IMR-90 (cell line): ENCODE data around the gene ANKRD44. TPM values are rescaled to one million over a fixed set of nuclear protein-coding genes. Genes with fewer than 3 reads are reported as not detected.

ENCODE experiments used
- ATAC-seq: fragments of 200-7000 bp; cut with Tn5 transposase; 2 replicates; pipeline ENCODE4 v1.9.1; 2020; ENCODE audit warnings: low read depth, mild to moderate bottlenecking, moderate library complexity
- BruUV-seq: library from RNA; stranded (reverse); fragments of 400-500 nt; replicated peaks from 2 replicates; lab custom pipeline; 2021; lab: Mats Ljungman, UMichigan
- CTCF ChIA-PET: fragments of 300-600 bp; formaldehyde crosslinking; extraction: SDS; loops from one replicate; lab custom pipeline; 2021; ENCODE audit warnings: antibody characterized with exemption; lab: Yijun Ruan, JAX
- POLR2A ChIA-PET: fragments of 300-600 bp; sonication (Branson Sonifier 250); formaldehyde crosslinking; loops from one replicate; lab custom pipeline; 2022; ENCODE audit warnings: antibody characterized with exemption; ENCODE audit not compliant: unreplicated experiment; lab: Charles Lee
- DNase-seq: peaks from one replicate; pipeline ENCODE4 v3.0.0; 2013
- H2AFZ ChIP-seq: replicated peaks from 2 replicates; pipeline ENCODE3; 2013; ENCODE audit warnings: low read length, mild to moderate bottlenecking; ENCODE audit not compliant: poor library complexity
- H2AK5ac ChIP-seq: 2 replicates; pipeline ENCODE4 v1.6.1; 2013; ENCODE audit warnings: low read depth, low read length, inconsistent platforms
- H2AK9ac ChIP-seq: replicated peaks from 2 replicates; pipeline ENCODE3; 2013; ENCODE audit warnings: mild to moderate bottlenecking, low read depth, low read length, moderate library complexity; ENCODE audit not compliant: poor library complexity
- H2BK120ac ChIP-seq: 2 replicates; pipeline ENCODE4 v1.6.1; 2013; ENCODE audit warnings: low read depth, low read length, inconsistent platforms
- H2BK15ac ChIP-seq: 3 replicates; pipeline ENCODE4 v1.6.1; 2013; ENCODE audit warnings: low read depth, low read length, inconsistent platforms
- H2BK20ac ChIP-seq: 2 replicates; pipeline ENCODE4 v1.6.1; 2013; ENCODE audit warnings: low read depth, mild to moderate bottlenecking, inconsistent platforms, low read length, moderate library complexity
- H2BK5ac ChIP-seq: 2 replicates; pipeline ENCODE4 v1.6.1; 2013; ENCODE audit warnings: mild to moderate bottlenecking, low read depth, low read length, inconsistent platforms; ENCODE audit not compliant: poor library complexity, severe bottlenecking
- H3K14ac ChIP-seq: replicated peaks from 2 replicates; pipeline ENCODE4 v1.6.1; 2013; ENCODE audit warnings: low read depth, low read length, inconsistent platforms
- H3K18ac ChIP-seq: 2 replicates; pipeline ENCODE4 v1.6.1; 2013; ENCODE audit warnings: low read depth, low read length, control low read depth
- H3K23ac ChIP-seq: 2 replicates; pipeline ENCODE4 v1.6.1; 2013; ENCODE audit warnings: low read depth, low read length, inconsistent platforms
- H3K27ac ChIP-seq: 2 replicates; pipeline ENCODE4 v1.5.1; 2013; ENCODE audit warnings: mild to moderate bottlenecking, control low read depth, low read length; ENCODE audit not compliant: insufficient read depth
- H3K27me3 ChIP-seq: 2 replicates; pipeline ENCODE4 v1.6.1; 2013; ENCODE audit warnings: low read length; ENCODE audit not compliant: control insufficient read depth, insufficient read depth
- H3K36me3 ChIP-seq: 2 replicates; pipeline ENCODE4 v1.6.1; 2013; ENCODE audit warnings: low read length, mixed read lengths; ENCODE audit not compliant: control insufficient read depth, insufficient read depth
- H3K4ac ChIP-seq: 2 replicates; pipeline ENCODE4 v1.6.1; 2013; ENCODE audit warnings: low read depth, low read length, inconsistent platforms
- H3K4me1 ChIP-seq: 2 replicates; pipeline ENCODE4 v1.6.1; 2013; ENCODE audit warnings: low read length, mixed read lengths; ENCODE audit not compliant: control insufficient read depth, insufficient read depth
- H3K4me2 ChIP-seq: 2 replicates; pipeline ENCODE4 v1.6.1; 2013; ENCODE audit warnings: low read depth, mild to moderate bottlenecking, control low read depth, low read length, moderate library complexity
- H3K4me3 ChIP-seq: 2 replicates; pipeline ENCODE4 v1.5.1; 2013; ENCODE audit warnings: low read depth, mild to moderate bottlenecking, control low read depth, low read length, moderate library complexity; ENCODE audit not compliant: insufficient read depth
- H3K56ac ChIP-seq: 2 replicates; pipeline ENCODE4 v1.6.1; 2013; ENCODE audit warnings: low read length, inconsistent platforms; ENCODE audit not compliant: insufficient read depth; ENCODE audit errors: extremely low read depth
- H3K79me1 ChIP-seq, 2 experiments: 2 replicates each; pipeline ENCODE4 v1.6.1; 2013; ENCODE audit warnings: low read length in 2 of 2, inconsistent platforms in 1 of 2, low read depth in 1 of 2
- H3K9ac ChIP-seq: 2 replicates; pipeline ENCODE4 v1.6.1; 2013; ENCODE audit warnings: low read depth, low read length, control low read depth
- H3K9me1 ChIP-seq: 2 replicates; pipeline ENCODE4 v1.6.1; 2013; ENCODE audit warnings: low read length, inconsistent platforms; ENCODE audit not compliant: insufficient read depth
- H3K9me3 ChIP-seq: 2 replicates; pipeline ENCODE4 v1.6.1; 2013; ENCODE audit warnings: low read length; ENCODE audit not compliant: control insufficient read depth, insufficient read depth
- H4K20me1 ChIP-seq: 2 replicates; pipeline ENCODE4 v1.6.1; 2013; ENCODE audit warnings: low read length, inconsistent platforms; ENCODE audit not compliant: insufficient read depth
- H4K5ac ChIP-seq: 2 replicates; pipeline ENCODE4 v1.6.1; 2013; ENCODE audit warnings: mild to moderate bottlenecking, low read depth, low read length, control low read depth
- H4K8ac ChIP-seq, 2 experiments: 2 replicates each; pipeline ENCODE4 v1.6.1; 2013; ENCODE audit warnings: low read depth in 2 of 2, low read length in 2 of 2, control low read depth in 1 of 2, inconsistent platforms in 1 of 2
- H4K91ac ChIP-seq: 2 replicates; pipeline ENCODE4 v1.6.1; 2013; ENCODE audit warnings: low read depth, low read length, inconsistent platforms; ENCODE audit not compliant: insufficient read depth
- BHLHE40 ChIP-seq: fragments of 150-350 bp; IDR thresholded peaks from 2 replicates; pipeline ENCODE4 v1.6.1; 2016; ENCODE audit warnings: mild to moderate bottlenecking, low read depth, low read length
- CEBPB ChIP-seq: IDR thresholded peaks from 2 replicates; pipeline ENCODE4 v1.6.1; 2012; ENCODE audit warnings: low read depth, low read length, improper control_type of control experiment
- CHD1 ChIP-seq: IDR thresholded peaks from 2 replicates; pipeline ENCODE4 v1.6.1; 2012; ENCODE audit warnings: low read depth, low read length, improper control_type of control experiment
- CTCF ChIP-seq: conservative IDR thresholded peaks from 2 replicates; pipeline ENCODE4 v1.5.1; 2012; ENCODE audit warnings: mild to moderate bottlenecking, low read depth, low read length, improper control_type of control experiment
- ELK1 ChIP-seq: fragments of 150-350 bp; IDR thresholded peaks from 2 replicates; pipeline ENCODE4 v1.6.1; 2016; ENCODE audit warnings: low read depth, mild to moderate bottlenecking, low read length, moderate library complexity, borderline replicate concordance
- FOS ChIP-seq: fragments of 150-350 bp; IDR thresholded peaks from 2 replicates; pipeline ENCODE4 v1.6.1; 2016; ENCODE audit warnings: low read depth, low read length
- MAZ ChIP-seq: IDR thresholded peaks from 2 replicates; pipeline ENCODE4 v1.6.1; 2012; ENCODE audit warnings: low read depth, mild to moderate bottlenecking, low read length, improper control_type of control experiment, moderate library complexity, borderline replicate concordance
- MXI1 ChIP-seq: IDR thresholded peaks from 2 replicates; pipeline ENCODE4 v1.6.1; 2012; ENCODE audit warnings: low read depth, mild to moderate bottlenecking, low read length, moderate library complexity, borderline replicate concordance
- NFE2L2 ChIP-seq: fragments of 150-350 bp; IDR thresholded peaks from 2 replicates; pipeline ENCODE4 v1.6.1; 2016; ENCODE audit warnings: low read depth, mild to moderate bottlenecking, low read length
- POLR2A ChIP-seq: IDR thresholded peaks from 2 replicates; pipeline ENCODE4 v1.6.1; 2012; ENCODE audit warnings: mild to moderate bottlenecking, low read depth, low read length
- RCOR1 ChIP-seq: IDR thresholded peaks from 2 replicates; pipeline ENCODE4 v1.6.1; 2012; ENCODE audit warnings: mild to moderate bottlenecking, low read length, improper control_type of control experiment; ENCODE audit not compliant: insufficient replicate concordance
- RFX5 ChIP-seq: IDR thresholded peaks from 2 replicates; pipeline ENCODE4 v1.8.0; 2012; ENCODE audit warnings: low read depth, mild to moderate bottlenecking, low read length, moderate library complexity
- USF2 ChIP-seq: fragments of 150-350 bp; IDR thresholded peaks from 2 replicates; pipeline ENCODE4 v1.6.1; 2017; ENCODE audit warnings: mild to moderate bottlenecking, antibody characterized with exemption, low read length, low read depth
- WGBS, 2 experiments: methylation state at CpG; one replicate each; pipeline versions ENCODE4 v1.1.5 to v1.1.7; 2013; ENCODE audit warnings: missing lambda C conversion rate in 2 of 2; ENCODE audit not compliant: insufficient read length in 1 of 2; ENCODE audit errors: extremely low coverage in 2 of 2; 5-methylcytosine and 5-hydroxymethylcytosine counted together
- dilution Hi-C: fragments of 300-500 bp; cut with HindIII; formaldehyde crosslinking; loops from one replicate; pipeline ENCODE4 v1.14.3; 2018; ENCODE audit warnings: low sequenced_read_pairs; ENCODE audit not compliant: unreplicated experiment
- in situ Hi-C: fragments of 300-500 bp; cut with MboI; formaldehyde crosslinking; loops from 3 replicates; pipeline ENCODE4 v1.14.3; 2019; ENCODE audit warnings: low sequenced_read_pairs, inconsistent platforms, mixed read lengths
- intact Hi-C: fragments of 100-400 bp; cut with micrococcal nuclease; formaldehyde crosslinking; loops from 2 replicates; pipeline ENCODE4 v1.10.0; 2022
- polyA plus RNA-seq, 3 experiments: library from polyadenylated mRNA; depleted of rRNA; stranded (reverse); fragments of >200 nt; gene quantifications; 2 replicates each; pipeline ENCODE4 v1.2.3, GENCODE V29; 2012; ENCODE audit warnings: low replicate concordance in 1 of 3
- total RNA-seq: library from RNA; depleted of rRNA; stranded (reverse); fragments of >200 nt; gene quantifications from 2 replicates; pipeline ENCODE4 v1.2.3, GENCODE V29; 2012

The ANKRD44 gene
- total and polyA plus RNA-seq, 2 of the 4 experiments (the other 2 are of a cell fraction), result 5.2 to 15.6 TPM

- BruUV-seq, result no TSS peak
- H2BK15ac ChIP-seq, result no peak overlapping the region
- H2AFZ ChIP-seq, result no peak overlapping the region
- WGBS, 2 experiments, result no CpG with 5 or more reads among the region's 2 CpGs
- peaks cover 0 to 4% of the 10 kb centered on the region in 2 experiments; a peak in 1 of 4 replicates for H3K79me1 ChIP-seq
- H3K14ac ChIP-seq, result no peak overlapping the region
- dilution Hi-C loops (no loop called here), in situ Hi-C loops (no loop called here), intact Hi-C loops (loop anchor here (5.0 kb wide), 1 partner anchor 161 kb away; no protein-coding TSS in a partner anchor)
- no peaks in the 10 kb centered on the region for H3K27me3 ChIP-seq
- no peaks in the 10 kb centered on the region; the same call in 1 of the 2 replicates for H3K9me1 ChIP-seq
- H3K4me3 ChIP-seq, result no peak overlapping the region
- no peaks in the 10 kb centered on the region for H4K20me1 ChIP-seq
- ChIA-PET CTCF (interaction anchor here (0.5 kb wide), 1 partner anchor 243 kb away, joined by 4 read pairs; no protein-coding TSS in a partner anchor), POLR2A (no interaction called here)
- no peak overlapping the region for H2BK5ac ChIP-seq
- no peaks in the 10 kb centered on the region for H3K9me3 ChIP-seq
- no peak overlapping the region for H3K27ac ChIP-seq
- no peak for ATAC-seq
- TF ChIP-seq RFX5, result no peak
- no peak for TF ChIP-seq MAZ
- no peak for TF ChIP-seq FOS
- TF ChIP-seq CHD1, result no peak
- TF ChIP-seq BHLHE40, result no peak
- TF ChIP-seq RCOR1, result no peak
- TF ChIP-seq NFE2L2, result no peak
- TF ChIP-seq POLR2A, result no peak
- no peak for TF ChIP-seq MXI1
- TF ChIP-seq ELK1, result no peak
- no peak for TF ChIP-seq CTCF
- no peak for TF ChIP-seq USF2
- TF ChIP-seq CEBPB, result no peak
- H2AK9ac ChIP-seq, result no peak overlapping the region
- no peak overlapping the region for H3K4ac ChIP-seq
- H4K8ac ChIP-seq, result no peak overlapping the region
- no peak overlapping the region for H2BK20ac ChIP-seq
- no peak overlapping the region for H4K5ac ChIP-seq
- no peak overlapping the region for H3K23ac ChIP-seq
- no peak overlapping the region for H2AK5ac ChIP-seq
- H4K91ac ChIP-seq, result no peak overlapping the region
- peaks cover 2% of the 10 kb centered on the region for H3K4me1 ChIP-seq
- no peak for DNase-seq
- H3K18ac ChIP-seq, result no peak overlapping the region
- H3K4me2 ChIP-seq, result no peak overlapping the region
- no peaks in the 10 kb centered on the region for H3K36me3 ChIP-seq
- no peak overlapping the region for H3K56ac ChIP-seq
- H2BK120ac ChIP-seq, result no peak overlapping the region
- no peak overlapping the region for H3K9ac ChIP-seq
Measured at GRCh38 chr2:197196541-197197180, 113.9 kb downstream of the ANKRD44 start.
